ENCODE measurements around the gene BCAS1.

GRCh38 chr20:53895385-53895755 is 175.0 kb downstream of the BCAS1 start:
- TF ChIP-seq, protein P1, sequence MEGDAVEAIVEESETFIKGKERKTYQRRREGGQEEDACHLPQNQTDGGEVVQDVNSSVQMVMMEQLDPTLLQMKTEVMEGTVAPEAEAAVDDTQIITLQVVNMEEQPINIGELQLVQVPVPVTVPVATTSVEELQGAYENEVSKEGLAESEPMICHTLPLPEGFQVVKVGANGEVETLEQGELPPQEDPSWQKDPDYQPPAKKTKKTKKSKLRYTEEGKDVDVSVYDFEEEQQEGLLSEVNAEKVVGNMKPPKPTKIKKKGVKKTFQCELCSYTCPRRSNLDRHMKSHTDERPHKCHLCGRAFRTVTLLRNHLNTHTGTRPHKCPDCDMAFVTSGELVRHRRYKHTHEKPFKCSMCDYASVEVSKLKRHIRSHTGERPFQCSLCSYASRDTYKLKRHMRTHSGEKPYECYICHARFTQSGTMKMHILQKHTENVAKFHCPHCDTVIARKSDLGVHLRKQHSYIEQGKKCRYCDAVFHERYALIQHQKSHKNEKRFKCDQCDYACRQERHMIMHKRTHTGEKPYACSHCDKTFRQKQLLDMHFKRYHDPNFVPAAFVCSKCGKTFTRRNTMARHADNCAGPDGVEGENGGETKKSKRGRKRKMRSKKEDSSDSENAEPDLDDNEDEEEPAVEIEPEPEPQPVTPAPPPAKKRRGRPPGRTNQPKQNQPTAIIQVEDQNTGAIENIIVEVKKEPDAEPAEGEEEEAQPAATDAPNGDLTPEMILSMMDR (IDR thresholded peaks at IDR 0.05): no peak
- TF ChIP-seq POLR2A (IDR thresholded peaks at IDR 0.05): no peak

All from prostate gland (tissue), 2 donors.